A549 (cell line): ENCODE data around the gene DLX6. TPM values are rescaled to one million over a fixed set of nuclear protein-coding genes. Genes with fewer than 3 reads are reported as not detected.

Experiments
- ATAC-seq, 2 experiments: fragments of 200-7000 bp in 1 of 2; fragments of >200 bp in 1 of 2; cut with Nextera tagmentation in 1 of 2; cut with Tn5 transposase in 1 of 2; 3 replicates each; pipeline versions ENCODE4 v1.8.0 to v1.9.1; 2018 to 2020; ENCODE audit warnings: mild to moderate bottlenecking in 1 of 2, moderate library complexity in 1 of 2
- CTCF ChIA-PET: fragments of 300-600 bp; sonication (Branson Sonifier 250); formaldehyde crosslinking; extraction: SDS; loops from one replicate; lab custom pipeline; 2021; ENCODE audit warnings: antibody characterized with exemption, inconsistent platforms; lab: Yijun Ruan, JAX
- POLR2A ChIA-PET: fragments of 350-600 bp; formaldehyde crosslinking; extraction: SDS; loops from one replicate; lab custom pipeline; 2021; ENCODE audit warnings: antibody characterized with exemption, inconsistent platforms; lab: Yijun Ruan, JAX
- DNase-seq, 2 experiments: peaks; one replicate each; pipeline versions ENCODE4 v3.0.0 to v3.0.0-alpha.2; 2011 to 2016; ENCODE audit warnings: low read depth in 1 of 2, low spot score in 1 of 2
- FAIRE-seq: peaks from 2 replicates; lab custom pipeline; 2011; peaks lifted over from hg19 to GRCh38; lab: Jason Lieb, UNC
- H3K27ac ChIP-seq, 2 experiments: fragments of >200 bp; sonication (Bioruptor Twin); formaldehyde crosslinking; 3 replicates each; pipeline ENCODE4 v1.5.1; 2016 to 2017
- H3K4me1 ChIP-seq: fragments of >200 bp; sonication (Bioruptor Twin); formaldehyde crosslinking; 3 replicates; pipeline ENCODE4 v1.6.1; 2016
- H3K4me2 ChIP-seq: fragments of >200 bp; sonication (Bioruptor Twin); formaldehyde crosslinking; 3 replicates; pipeline ENCODE4 v1.6.1; 2016
- H3K4me3 ChIP-seq: fragments of >200 bp; sonication (Bioruptor Twin); formaldehyde crosslinking; 3 replicates; pipeline ENCODE4 v1.5.1; 2016
- H3K9me3 ChIP-seq: fragments of >200 bp; sonication (Bioruptor Twin); formaldehyde crosslinking; 3 replicates; pipeline ENCODE4 v1.6.1; 2016
- CHD4 ChIP-seq: fragments of 200-600 bp; sonication (generic); IDR thresholded peaks from 2 replicates; pipeline ENCODE4 v1.6.1; 2016; ENCODE audit warnings: antibody characterized with exemption, mild to moderate bottlenecking, borderline replicate concordance
- FOXS1 ChIP-seq: fragments of 250-450 bp; sonication (Bioruptor Pico); IDR thresholded peaks from 2 replicates; pipeline ENCODE4 v1.5.0; 2020; ENCODE audit warnings: mild to moderate bottlenecking, moderate library complexity
- HDAC2 ChIP-seq: fragments of 200-600 bp; sonication (generic); IDR thresholded peaks from 2 replicates; pipeline ENCODE4 v1.6.1; 2016
- HOXB13 ChIP-seq: fragments of 250-450 bp; sonication (Bioruptor Pico); IDR thresholded peaks from 2 replicates; pipeline ENCODE4 v1.5.0; 2020; ENCODE audit warnings: low read depth, mild to moderate bottlenecking, moderate library complexity
- HOXB5 ChIP-seq: fragments of 250-450 bp; sonication (Bioruptor Pico); IDR thresholded peaks from 2 replicates; pipeline ENCODE4 v1.5.0; 2020; ENCODE audit warnings: mild to moderate bottlenecking, moderate library complexity
- KDM1A ChIP-seq: fragments of 200-600 bp; sonication (generic); IDR thresholded peaks from 2 replicates; pipeline ENCODE4 v1.6.1; 2016; ENCODE audit warnings: low read depth, mild to moderate bottlenecking
- KDM5A ChIP-seq: fragments of 200-600 bp; sonication (generic); IDR thresholded peaks from 2 replicates; pipeline ENCODE4 v1.6.1; 2016; ENCODE audit warnings: antibody characterized with exemption, mild to moderate bottlenecking
- MAZ ChIP-seq: fragments of 150-350 bp; IDR thresholded peaks from 2 replicates; pipeline ENCODE4 v1.6.1; 2014; ENCODE audit warnings: antibody characterized with exemption, low read depth, low read length, borderline replicate concordance
- ZNF302 ChIP-seq: fragments of 250-450 bp; sonication (Bioruptor Pico); IDR thresholded peaks from 2 replicates; pipeline ENCODE4 v1.9.0; 2021; ENCODE audit warnings: inconsistent platforms, mild to moderate bottlenecking, moderate library complexity
- WGBS: methylation state at CpG from one replicate; pipeline ENCODE4 v1.1.6; 2017; ENCODE audit errors: missing lambda C conversion rate; 5-methylcytosine and 5-hydroxymethylcytosine counted together
- polyA plus RNA-seq, 4 experiments: library from polyadenylated mRNA; depleted of rRNA in 3 of 4; stranded (reverse); fragments of >200 nt; fragmentation: RNase III in 1 of 4; extraction: RNeasy Plus Mini Kit Qiagen cat#74134 plus additional on column Dnase treatment in 1 of 4; gene quantifications; 2 replicates in 3 of 4; 3 replicates in 1 of 4; pipeline ENCODE4 v1.2.3, GENCODE V29; 2011 to 2017
- TF ChIP-seq, protein P1 (sequence below): IDR thresholded peaks from 2 replicates; pipeline ENCODE4 v1.6.1; 2012
- TF ChIP-seq, protein P2 (sequence below): fragments of 250-450 bp; sonication (Bioruptor Pico); IDR thresholded peaks from 2 replicates; pipeline ENCODE4 v1.5.0; 2021; ENCODE audit warnings: mild to moderate bottlenecking, moderate library complexity, borderline replicate concordance
- TF ChIP-seq, protein P3 (sequence below): IDR thresholded peaks from 2 replicates; pipeline ENCODE4 v1.6.1; 2012
- TF ChIP-seq, protein P4 (sequence below): fragments of >200 bp; sonication (Bioruptor Twin); formaldehyde crosslinking; IDR thresholded peaks from 3 replicates; pipeline ENCODE4 v1.5.1; 2016
- TF ChIP-seq, protein P5 (sequence below): fragments of 200-600 bp; sonication (generic); IDR thresholded peaks from 2 replicates; pipeline ENCODE4 v1.6.1; 2016; ENCODE audit warnings: antibody characterized with exemption, mild to moderate bottlenecking, moderate library complexity

DLX6 gene
- polyA plus RNA-seq, 2 of the 4 experiments (the other 2 are of a cell fraction), result not detected

DNA sequence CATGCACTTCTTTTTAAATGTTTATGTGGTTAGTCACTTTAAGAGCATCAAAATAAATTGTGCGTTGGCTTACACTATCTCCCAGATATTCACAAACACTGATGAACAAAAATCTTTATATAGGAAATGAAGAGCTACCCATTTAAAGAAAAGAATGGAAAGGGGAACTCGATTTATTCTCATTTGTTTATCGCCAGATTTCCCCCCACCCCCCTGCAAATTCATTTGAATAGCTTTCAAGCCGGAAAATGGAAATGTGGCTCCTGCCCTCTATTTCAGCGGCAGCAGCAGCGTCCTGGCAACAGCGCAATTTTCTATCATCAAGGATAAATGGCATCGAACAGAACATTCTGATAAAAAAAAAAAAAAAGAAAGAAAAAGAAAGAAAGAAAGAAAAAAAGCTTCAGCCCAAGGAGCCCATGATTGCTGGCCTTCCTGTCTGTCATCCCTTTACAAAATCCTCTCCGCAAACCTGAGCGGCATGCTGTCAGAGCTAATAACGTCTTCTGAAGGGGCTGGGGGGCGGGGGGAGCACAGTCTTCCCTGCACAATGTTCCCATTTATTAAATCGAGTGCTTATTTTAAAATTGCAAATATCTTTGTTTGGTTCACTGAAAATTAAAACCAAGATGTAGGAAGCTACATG is 13.7 kb upstream of the DLX6 start:
- no peak for FAIRE-seq
- CTCF ChIA-PET, result no interaction called here

DNA sequence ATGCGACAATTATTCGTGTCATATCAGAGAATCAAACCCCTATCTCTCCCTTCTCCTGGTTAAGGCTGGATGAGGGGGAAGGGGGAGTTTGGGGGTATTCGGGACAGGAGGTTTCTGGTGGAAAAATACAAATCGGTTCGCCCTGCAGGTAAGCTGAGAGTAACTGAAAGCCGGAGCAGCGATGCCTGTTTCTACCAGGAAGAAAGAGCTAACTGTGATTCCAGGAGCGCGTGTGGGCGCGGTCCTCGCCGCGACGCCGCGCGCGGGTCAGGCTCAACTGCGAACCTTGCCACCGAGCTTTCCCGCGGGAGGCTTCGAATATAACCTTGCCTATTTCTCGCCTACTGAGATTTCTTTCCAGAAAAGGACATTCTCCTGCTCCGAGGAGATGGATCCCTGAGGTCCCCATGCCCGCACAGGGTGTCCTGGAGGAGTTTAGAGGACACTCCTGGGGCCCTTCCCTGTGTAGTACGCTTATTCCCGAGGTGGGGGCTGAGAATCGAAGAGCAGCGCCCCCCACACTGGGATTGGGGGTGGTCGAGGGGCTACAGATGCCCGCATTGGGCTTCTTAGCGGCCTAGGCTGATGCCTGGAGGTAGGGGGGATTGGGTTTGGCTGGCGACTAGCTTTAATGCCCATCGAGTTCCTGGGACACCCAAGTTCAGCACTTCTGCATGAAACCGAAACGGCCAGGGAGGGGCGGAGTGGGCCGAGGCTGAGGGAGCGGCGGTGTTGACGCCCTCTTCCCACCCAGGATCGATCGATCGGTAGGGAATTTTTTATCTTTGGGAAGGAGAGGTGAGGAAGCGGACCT is 13.0 kb upstream of the DLX6 start:
- no peaks in the 10 kb centered on the region for H3K4me1 ChIP-seq
- H3K9me3 ChIP-seq, result no peaks in the 10 kb centered on the region
- ChIA-PET CTCF (no interaction called here), POLR2A (no interaction called here)
- no peak for ATAC-seq
- no peak overlapping the region for H3K27ac ChIP-seq
- no peak for FAIRE-seq
- 62% methylated on average over 42 of the region's 47 CpGs for WGBS
- TF ChIP-seq FOXS1, result no peak
- TF ChIP-seq MAZ, result no peak
- TF ChIP-seq HOXB13, result no peak
- no peak for TF ChIP-seq KDM1A
- no peak overlapping the region for H3K4me2 ChIP-seq
- no peak for DNase-seq
- no peak overlapping the region for H3K4me3 ChIP-seq

More for the DNA sequence above, 13.7 kb upstream of the DLX6 start:
- Histone ChIP-seq H3K4me3 (no peak overlapping the region), H3K9me3 (no peaks in the 10 kb centered on the region), H3K4me1 (no peaks in the 10 kb centered on the region), H3K27ac (no peak overlapping the region), H3K4me2 (no peak overlapping the region)
- no peak for ATAC-seq
- 29% methylated on average over 13 of the region's 13 CpGs for WGBS
- TF ChIP-seq ZNF302 (no peak), CHD4 (no peak), KDM5A (no peak), HOXB5 (CRISPR knock-in tag) (no peak), HDAC2 (no peak)
- TF ChIP-seq, protein P1, sequence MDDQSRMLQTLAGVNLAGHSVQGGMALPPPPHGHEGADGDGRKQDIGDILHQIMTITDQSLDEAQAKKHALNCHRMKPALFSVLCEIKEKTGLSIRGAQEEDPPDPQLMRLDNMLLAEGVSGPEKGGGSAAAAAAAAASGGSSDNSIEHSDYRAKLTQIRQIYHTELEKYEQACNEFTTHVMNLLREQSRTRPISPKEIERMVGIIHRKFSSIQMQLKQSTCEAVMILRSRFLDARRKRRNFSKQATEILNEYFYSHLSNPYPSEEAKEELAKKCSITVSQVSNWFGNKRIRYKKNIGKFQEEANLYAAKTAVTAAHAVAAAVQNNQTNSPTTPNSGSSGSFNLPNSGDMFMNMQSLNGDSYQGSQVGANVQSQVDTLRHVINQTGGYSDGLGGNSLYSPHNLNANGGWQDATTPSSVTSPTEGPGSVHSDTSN, result no peak
- TF ChIP-seq, protein P2, sequence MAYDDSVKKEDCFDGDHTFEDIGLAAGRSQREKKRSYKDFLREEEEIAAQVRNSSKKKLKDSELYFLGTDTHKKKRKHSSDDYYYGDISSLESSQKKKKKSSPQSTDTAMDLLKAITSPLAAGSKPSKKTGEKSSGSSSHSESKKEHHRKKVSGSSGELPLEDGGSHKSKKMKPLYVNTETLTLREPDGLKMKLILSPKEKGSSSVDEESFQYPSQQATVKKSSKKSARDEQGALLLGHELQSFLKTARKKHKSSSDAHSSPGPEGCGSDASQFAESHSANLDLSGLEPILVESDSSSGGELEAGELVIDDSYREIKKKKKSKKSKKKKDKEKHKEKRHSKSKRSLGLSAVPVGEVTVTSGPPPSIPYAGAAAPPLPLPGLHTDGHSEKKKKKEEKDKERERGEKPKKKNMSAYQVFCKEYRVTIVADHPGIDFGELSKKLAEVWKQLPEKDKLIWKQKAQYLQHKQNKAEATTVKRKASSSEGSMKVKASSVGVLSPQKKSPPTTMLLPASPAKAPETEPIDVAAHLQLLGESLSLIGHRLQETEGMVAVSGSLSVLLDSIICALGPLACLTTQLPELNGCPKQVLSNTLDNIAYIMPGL, result no peak
- TF ChIP-seq, protein P3, sequence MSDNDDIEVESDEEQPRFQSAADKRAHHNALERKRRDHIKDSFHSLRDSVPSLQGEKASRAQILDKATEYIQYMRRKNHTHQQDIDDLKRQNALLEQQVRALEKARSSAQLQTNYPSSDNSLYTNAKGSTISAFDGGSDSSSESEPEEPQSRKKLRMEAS, result no peak
- TF ChIP-seq, protein P4, sequence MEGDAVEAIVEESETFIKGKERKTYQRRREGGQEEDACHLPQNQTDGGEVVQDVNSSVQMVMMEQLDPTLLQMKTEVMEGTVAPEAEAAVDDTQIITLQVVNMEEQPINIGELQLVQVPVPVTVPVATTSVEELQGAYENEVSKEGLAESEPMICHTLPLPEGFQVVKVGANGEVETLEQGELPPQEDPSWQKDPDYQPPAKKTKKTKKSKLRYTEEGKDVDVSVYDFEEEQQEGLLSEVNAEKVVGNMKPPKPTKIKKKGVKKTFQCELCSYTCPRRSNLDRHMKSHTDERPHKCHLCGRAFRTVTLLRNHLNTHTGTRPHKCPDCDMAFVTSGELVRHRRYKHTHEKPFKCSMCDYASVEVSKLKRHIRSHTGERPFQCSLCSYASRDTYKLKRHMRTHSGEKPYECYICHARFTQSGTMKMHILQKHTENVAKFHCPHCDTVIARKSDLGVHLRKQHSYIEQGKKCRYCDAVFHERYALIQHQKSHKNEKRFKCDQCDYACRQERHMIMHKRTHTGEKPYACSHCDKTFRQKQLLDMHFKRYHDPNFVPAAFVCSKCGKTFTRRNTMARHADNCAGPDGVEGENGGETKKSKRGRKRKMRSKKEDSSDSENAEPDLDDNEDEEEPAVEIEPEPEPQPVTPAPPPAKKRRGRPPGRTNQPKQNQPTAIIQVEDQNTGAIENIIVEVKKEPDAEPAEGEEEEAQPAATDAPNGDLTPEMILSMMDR, result no peak
- TF ChIP-seq, protein P5, sequence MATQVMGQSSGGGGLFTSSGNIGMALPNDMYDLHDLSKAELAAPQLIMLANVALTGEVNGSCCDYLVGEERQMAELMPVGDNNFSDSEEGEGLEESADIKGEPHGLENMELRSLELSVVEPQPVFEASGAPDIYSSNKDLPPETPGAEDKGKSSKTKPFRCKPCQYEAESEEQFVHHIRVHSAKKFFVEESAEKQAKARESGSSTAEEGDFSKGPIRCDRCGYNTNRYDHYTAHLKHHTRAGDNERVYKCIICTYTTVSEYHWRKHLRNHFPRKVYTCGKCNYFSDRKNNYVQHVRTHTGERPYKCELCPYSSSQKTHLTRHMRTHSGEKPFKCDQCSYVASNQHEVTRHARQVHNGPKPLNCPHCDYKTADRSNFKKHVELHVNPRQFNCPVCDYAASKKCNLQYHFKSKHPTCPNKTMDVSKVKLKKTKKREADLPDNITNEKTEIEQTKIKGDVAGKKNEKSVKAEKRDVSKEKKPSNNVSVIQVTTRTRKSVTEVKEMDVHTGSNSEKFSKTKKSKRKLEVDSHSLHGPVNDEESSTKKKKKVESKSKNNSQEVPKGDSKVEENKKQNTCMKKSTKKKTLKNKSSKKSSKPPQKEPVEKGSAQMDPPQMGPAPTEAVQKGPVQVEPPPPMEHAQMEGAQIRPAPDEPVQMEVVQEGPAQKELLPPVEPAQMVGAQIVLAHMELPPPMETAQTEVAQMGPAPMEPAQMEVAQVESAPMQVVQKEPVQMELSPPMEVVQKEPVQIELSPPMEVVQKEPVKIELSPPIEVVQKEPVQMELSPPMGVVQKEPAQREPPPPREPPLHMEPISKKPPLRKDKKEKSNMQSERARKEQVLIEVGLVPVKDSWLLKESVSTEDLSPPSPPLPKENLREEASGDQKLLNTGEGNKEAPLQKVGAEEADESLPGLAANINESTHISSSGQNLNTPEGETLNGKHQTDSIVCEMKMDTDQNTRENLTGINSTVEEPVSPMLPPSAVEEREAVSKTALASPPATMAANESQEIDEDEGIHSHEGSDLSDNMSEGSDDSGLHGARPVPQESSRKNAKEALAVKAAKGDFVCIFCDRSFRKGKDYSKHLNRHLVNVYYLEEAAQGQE, result no peak
- POLR2A ChIA-PET, result no interaction called here
- DNase-seq, result no peak
